GM13976 (cell line): ENCODE results near the gene DSG2.
A peak's percentile ranks its signal among the peaks of the same experiment; 100 is the strongest.
"Not testable (repeated sequence)": the region's sequence is repeated elsewhere in the genome, so short reads cannot be mapped to it uniquely, and the experiment has no call there.

Experiments used
- DNase-seq: peaks from one replicate; pipeline ENCODE4 v3.0.0; 2012; ENCODE audit warnings: low spot score
- CTCF ChIP-seq: IDR thresholded peaks from 2 replicates; pipeline ENCODE4 v1.5.1; 2012; ENCODE audit warnings: borderline replicate concordance, mild to moderate bottlenecking; ENCODE audit not compliant: insufficient read depth; ENCODE audit errors: extremely low read depth, missing control alignments, control extremely low read depth
- in situ Hi-C: fragments of 300-500 bp; cut with MboI; formaldehyde crosslinking; loops from one replicate; pipeline ENCODE4 v1.12.0; 2022; ENCODE audit warnings: low sequenced_read_pairs, mixed read lengths, inconsistent platforms; ENCODE audit not compliant: unreplicated experiment

The DSG2 gene

GRCh38 chr18:31498574-31499524, 872 bp downstream of the DSG2 start:
- TF ChIP-seq CTCF, result no peak
- no peak for DNase-seq
- in situ Hi-C loops, result no loop called here

- TF ChIP-seq CTCF, result no peak
- DNase-seq, result peak; percentile 55
- in situ Hi-C loops, result no loop called here
Measured at GRCh38 chr18:31500051-31500688, 2.2 kb downstream of the DSG2 start.

- DNase-seq, result no peak
- no peak for TF ChIP-seq CTCF
- in situ Hi-C loops, result no loop called here
Measured at GRCh38 chr18:31503011-31503410, 5.0 kb downstream of the DSG2 start.

GRCh38 chr18:31504455-31505147, 6.6 kb downstream of the DSG2 start:
- DNase-seq, result no peak
- in situ Hi-C loops, result no loop called here
- no peak for TF ChIP-seq CTCF

- no peak for DNase-seq
- TF ChIP-seq CTCF, result no peak
- in situ Hi-C loops, result no loop called here
Measured at GRCh38 chr18:31505156-31505555, 7.2 kb downstream of the DSG2 start.

GRCh38 chr18:31506024-31506742, 8.2 kb downstream of the DSG2 start:
- DNase-seq, result no peak
- in situ Hi-C loops, result no loop called here
- no peak for TF ChIP-seq CTCF

GRCh38 chr18:31507124-31507523, 9.1 kb downstream of the DSG2 start:
- DNase-seq, in situ Hi-C loops: not testable (repeated sequence)
